Measurements from ENCODE around the gene HRAS.

Gene HRAS

DNA sequence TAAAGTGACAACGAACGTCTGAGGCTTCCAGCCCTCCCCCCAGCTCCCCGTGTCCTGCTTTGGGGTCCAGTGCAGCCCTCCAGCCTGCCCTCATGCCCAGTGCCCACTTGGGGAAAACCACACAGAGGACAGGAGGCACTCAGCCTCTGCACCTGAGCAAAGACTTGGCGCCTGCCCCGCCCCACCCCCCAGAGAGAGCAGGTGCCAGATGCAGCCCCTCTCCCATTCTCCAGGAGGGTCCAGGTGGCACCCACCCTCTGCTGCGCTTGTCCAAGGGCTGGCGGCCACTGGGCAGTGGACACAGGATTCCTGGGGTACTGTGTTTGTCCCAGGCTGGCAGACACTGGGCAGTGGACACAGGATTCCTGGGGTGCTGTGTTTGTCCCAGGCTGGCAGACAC, 44.0 kb downstream of the HRAS start:
- no peak for DNase-seq

DNA sequence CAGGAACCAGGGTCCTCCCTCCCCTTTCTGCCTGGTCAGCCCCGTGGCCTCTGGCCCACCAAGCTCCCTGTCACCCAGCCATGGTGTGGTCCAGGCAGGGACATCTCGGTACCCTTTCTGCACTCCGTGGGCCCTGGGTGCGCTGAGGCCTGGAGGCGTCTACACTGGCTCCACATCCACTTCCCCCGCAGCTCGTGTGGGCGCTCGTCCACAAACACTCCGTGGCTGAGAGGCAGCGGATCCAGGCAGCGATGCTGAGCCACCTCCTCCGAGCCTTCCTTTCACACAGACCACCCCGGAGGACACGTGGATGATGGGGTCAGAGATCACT, 44.5 kb downstream of the HRAS start:
- no peak for DNase-seq

DNA sequence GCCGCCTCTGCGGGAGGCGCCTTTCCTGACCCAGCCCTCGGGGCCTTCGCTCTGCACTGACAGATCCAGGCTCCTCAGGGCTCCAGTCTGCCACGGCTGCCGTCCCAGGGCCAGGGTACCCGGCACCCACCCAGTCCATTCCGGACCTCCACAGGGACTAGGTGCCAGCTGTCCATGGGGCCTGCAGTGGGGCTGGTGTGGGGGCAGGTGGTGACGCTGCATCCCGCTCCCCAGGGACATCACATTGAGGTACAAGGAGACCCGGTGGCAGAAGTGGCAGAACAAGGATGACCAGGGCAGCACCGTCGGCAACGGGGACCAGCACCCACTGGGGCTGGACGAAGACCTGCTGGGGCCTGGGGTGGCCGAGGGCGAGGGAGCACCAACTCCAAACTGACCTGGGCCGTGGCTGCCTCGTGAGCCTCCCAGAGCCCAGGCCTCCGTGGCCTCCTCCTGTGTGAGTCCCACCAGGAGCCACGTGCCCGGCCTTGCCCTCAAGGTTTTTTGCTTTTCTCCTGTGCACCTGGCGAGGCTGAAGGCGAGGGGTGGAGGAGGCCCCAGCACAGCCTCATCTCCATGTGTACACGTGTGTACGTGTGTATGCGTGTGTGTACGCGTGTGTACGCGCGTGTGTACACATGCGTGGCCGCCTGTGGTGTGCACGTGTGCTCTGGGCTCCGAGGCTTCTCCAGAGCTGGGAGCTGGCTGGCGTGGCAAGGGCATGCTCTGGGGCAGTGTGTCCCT, 45.0 kb downstream of the HRAS start:
- DNase-seq: no peak

DNA sequence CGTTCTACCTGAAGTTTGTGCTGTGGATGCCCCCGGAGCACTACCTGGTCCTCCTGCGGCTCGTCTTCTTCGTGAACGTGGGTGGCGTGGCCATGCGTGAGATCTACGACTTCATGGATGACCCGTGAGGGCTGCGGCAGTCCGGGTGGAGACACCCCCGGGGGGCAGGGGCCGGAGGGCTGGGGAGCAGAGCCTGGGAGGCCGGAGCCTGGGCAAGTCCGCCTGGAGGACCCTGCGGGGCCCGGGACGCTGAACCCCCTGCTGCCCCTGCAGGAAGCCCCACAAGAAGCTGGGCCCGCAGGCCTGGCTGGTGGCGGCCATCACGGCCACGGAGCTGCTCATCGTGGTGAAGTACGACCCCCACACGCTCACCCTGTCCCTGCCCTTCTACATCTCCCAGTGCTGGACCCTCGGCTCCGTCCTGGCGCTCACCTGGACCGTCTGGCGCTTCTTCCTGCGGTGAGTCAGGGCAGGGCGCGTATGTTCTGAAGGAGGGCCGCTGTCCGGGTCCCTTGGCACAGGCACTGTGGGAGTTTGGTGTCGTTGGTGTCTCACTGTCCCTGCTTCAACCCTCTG, 45.7 kb downstream of the HRAS start:
- DNase-seq: no peak

DNA sequence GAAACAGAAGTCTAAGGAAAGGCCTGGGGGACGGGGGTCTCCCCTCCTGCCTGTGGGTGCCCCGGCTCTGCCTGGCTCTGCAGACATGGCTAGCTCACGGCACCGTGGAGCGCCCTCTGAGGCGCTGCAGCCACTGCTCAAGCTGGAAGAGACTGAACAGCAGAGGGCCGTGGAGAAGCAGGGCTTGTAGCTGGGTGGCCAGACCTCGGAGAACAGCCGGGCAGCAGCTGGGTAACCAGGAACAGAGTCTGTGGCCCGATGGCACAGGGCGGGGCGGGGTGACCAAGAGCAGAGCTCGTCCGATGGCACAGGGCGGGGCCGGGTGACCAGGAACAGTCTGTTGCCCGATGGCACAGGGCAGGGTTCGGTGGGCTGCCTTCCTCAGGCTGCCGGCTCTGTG, 46.4 kb downstream of the HRAS start:
- no peak for DNase-seq

DNA sequence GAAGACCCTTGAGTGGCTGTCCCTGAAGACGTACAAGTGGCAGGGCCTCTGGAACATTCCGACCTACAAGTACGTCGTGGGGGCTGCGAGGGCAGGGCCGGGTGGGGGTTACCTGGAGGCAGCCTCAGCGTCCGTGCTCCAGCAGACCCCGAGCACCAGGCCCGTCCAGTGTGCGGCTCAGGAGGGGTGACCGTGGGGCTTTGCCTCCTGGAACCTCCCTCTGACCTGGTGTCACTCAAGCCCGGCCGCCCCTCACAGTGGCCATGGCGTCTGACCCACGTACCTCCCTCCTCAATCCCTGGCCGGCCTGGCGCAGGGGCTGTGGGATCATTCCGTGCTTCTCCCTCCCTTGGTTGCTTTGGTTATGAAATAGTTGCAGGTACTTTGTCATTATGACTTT, 46.8 kb downstream of the HRAS start:
- DNase-seq: no peak

DNA sequence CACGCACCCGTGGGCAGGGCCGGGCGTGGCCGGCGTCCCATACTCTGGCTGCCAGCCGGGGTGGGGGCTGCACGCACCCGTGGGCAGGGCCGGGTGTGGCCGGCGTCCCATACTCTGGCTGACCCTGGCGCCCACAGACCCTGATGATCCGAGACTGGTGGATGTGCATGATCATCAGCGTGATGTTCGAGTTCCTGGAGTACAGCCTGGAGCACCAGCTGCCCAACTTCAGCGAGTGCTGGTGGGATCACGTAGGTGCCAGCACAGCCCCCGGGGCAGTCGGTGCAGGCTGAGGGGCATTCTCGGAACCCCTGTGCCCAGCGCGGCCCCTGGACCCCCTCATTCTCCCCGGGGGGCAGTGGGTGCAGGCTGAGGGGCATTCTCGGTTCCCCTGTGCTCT, 47.3 kb downstream of the HRAS start:
- no peak for DNase-seq

DNA sequence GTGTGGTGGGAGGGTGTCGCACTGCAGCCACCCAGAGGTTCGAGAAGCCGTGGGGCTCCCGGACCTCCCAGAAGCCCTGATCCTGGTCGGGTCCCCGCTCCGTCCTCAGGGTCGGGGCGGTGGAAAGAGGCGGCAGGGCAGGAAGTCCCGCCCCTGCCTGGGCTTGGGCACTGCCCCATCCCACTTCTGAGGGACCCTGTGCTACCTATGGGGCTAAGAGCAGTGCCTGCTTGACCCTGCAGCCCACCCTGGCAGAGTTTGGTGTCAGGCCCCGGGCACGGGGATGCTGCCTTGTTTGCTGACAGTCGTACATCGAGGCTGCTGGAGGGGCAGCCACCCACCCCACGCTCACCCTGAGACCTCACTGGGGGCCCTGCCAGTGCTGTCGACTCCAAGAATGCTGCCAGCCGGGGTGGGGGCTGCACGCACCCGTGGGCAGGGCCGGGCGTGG, 47.8 kb downstream of the HRAS start:
- no peak for DNase-seq

DNA sequence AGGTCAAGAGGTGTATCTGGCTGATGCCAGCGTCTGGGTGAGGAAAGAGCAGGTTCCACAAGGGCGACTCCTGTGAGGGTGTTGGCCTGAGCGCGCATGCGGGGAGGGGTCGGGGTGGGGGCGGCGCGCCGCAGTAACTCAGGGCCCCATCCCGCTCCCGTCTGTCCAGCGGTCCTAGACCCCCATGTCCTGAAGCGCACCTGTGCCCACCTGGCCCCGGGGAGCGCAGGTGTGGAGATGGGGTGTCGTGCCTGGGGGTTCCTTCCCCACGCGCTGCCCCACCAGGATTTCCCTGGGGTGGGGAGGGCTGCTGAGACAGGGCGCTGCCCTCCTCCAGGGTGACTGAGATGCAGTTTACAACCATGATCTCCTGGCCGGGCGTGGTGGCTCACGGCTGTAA, 49.2 kb downstream of the HRAS start:
- DNase-seq: no peak

DNA sequence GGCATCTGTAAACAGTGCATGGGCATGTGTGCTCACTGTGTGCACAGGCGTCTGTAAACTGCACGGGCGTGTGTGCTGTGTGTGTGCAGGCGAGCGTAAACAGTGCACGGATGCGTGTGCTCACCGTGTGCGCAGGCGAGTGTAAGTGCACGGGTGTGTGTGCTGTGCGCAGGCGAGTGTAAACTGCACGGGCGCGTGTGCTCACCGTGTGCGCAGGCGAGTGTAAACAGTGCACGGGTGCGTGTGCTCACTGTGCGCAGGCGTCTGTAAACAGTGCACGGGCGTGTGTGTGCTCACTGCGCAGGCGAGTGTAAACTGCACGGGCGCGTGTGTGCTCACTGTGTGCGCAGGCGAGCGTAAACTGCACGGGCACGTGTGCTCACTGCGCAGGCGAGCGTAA, 50.8 kb downstream of the HRAS start:
- no peak for DNase-seq

Measured in activated naive CD4-positive, alpha-beta T cell (primary cell).